GM21526 (cell line): ENCODE data around the gene C1R.
"Not testable (repeated sequence)": the region's sequence is repeated elsewhere in the genome, so short reads cannot be mapped to it uniquely, and the experiment has no call there.

Experiments used
- ATAC-seq: cut with Tn5 transposase; IDR thresholded peaks from one replicate; pipeline ENCODE4 v1.9.1; 2021; ENCODE audit warnings: moderate library complexity; ENCODE audit not compliant: unreplicated experiment, low FRiP score

C1R gene

DNA sequence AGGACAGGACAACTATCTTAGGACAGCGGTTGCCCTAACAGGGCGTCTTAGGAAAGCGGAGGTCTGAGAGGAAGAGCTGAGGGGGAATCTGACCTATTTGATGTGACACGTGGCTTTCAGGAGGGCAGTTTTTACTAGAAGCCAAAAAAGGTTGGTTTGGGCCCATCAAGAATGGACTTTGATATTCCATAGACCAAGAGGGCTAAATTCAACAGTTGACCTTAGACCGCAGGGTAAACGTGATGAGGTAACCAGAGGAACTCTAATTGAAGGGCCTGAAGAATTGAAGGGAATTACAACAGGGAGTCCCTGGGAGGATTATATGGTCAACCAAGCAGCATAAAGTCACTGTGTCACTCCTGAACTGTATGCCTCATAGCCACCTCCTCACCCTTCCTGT lies 20.2 kb downstream of the C1R start:
- no peak for ATAC-seq

DNA sequence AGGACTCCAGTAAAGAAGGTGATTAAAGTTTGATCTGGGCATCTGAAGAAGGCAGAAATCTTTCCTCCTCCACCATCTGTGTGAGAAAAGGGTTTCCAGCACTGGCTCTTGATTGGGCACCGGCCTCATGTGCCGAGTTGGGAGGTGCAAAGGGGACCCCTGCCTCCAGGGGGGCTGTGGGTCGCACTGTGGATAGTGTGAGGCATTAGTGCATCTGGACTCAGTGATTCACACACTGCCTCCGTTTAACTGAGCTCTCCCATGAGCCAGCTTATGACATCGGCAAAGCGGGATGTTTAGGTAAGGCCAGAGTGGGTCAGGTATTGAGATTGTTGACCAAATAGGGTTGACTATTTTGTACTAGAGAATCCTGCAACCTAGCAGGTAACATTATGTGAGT lies 22.9 kb downstream of the C1R start:
- ATAC-seq = no peak

DNA sequence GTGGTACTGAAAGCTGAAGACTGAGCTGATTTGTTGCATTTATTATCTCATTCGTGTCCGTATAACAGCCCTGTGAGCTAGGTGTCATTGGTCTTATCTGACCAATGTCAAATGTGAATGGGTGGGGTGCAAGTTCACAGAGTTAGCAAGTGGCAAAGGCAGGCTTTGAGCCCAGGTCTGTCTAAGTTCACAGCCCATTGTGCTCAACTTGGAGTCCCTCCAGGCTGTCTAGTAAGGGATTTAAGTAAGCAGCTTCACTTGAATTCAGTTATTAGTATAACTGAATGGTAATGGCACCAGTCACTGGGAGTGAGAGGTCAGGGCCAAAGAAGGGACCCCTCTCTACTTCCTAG lies 23.3 kb downstream of the C1R start:
- no peak for ATAC-seq

DNA sequence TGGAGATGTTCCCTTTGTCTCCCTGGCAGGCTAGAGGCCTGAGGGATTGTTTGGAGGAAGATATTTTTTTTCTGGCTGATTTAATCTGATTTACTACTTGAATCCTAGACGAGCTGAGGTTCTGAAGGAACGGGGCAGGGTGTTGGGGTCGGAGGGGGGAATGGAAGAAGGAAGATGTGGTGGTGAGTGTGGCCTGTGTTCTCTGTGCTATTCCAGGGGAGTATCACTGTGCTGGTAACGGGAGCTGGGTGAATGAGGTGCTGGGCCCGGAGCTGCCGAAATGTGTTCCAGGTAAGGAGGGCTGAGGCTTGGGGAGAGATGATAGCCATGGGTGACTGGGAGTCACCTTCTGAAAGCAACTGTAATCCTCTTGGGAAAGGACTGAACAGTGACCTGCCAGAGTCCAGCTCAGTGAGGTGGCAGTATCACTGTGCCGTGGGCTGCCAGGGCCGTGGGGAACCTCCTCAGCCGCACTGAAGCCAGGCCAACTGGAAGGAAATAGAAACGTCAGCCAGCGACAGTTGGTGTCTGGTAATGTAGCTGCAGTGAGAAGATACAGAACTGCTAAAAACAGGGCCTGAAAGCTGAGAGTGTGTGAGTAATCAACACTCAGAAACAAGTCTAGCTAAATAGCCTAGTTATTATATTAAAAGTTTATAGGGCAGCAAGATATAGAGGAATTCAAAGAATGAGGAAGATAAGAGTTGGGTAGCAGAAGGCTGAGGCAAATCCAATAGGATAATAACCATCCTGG lies 23.8 kb downstream of the C1R start:
- ATAC-seq = no peak

DNA sequence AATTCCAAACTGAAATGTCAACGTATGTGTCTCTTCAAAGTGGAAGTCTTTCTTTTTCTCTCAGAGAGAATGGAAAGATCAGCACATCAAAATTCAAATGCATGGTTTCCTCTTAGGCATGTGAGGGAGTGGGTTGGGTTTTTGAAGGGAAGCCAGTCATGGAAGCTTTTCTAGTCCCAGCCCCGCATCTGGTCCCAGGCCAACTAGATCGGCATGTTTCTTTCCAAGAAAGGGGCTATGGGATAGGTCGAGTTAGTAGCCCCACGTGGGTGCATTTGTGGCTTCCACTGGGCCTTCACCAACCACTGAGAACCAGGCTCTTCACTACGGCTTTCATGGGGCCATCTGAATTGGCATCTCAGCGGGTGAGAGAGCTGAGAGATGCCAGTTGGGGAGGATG lies 25.1 kb downstream of the C1R start:
- no peak for ATAC-seq

DNA sequence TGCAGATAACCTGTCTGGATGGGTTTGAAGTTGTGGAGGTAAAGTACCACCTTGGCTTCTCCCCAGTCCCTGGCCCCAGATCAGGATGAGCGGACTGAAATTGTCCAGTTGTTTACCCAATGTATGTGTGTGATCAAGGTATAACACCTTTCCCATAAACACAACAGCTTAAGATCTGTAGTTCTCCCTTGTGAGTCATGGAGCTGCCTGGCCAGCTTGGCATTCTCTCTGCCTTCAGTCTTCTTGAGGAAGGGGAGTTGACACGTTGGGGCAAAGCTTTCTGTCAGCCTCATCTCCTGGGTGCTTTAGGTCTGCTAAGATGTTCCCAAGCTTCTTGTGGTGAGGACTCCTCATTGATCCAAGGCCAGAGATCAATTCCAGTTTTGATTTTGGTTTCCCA lies 25.6 kb downstream of the C1R start:
- no peak for ATAC-seq

DNA sequence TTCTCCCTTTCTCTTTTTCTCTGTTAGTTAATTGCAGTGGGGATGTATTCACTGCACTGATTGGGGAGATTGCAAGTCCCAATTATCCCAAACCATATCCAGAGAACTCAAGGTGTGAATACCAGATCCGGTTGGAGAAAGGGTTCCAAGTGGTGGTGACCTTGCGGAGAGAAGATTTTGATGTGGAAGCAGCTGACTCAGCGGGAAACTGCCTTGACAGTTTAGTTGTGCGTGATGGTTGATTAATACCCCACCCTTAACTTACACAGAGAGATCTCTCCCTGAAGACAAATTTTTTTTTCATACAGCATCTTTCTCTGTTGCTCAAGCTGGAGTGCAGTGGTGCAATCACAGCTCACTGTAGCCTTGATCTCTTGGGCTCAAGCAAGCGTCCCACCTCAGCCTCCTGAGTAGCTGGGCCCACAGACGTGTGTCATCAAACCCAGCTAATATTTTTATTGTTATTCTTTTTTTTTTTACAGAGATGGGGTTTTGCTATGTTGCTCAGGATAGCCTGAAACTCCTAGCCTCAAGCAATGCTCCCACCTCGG lies 27.1 kb downstream of the C1R start:
- ATAC-seq = no peak

DNA sequence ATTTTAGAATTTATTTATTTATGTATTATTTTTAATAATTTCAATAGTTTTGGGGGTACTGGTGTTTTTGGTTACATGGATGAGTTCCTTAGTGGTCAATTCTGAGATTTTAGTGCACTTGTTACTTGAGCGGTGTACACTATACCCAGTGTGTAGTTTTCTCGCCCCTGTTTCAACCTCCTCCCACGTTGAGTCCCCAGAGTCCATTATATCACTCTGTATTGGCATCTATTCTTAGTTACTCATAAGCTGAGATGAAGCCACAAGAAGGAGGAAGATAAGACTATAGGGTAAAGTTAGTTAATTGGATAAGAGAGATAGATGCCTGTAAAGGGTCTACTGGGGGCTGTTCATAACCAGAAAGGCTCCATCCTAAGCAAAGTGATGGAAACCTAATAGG lies 27.7 kb downstream of the C1R start:
- no peak for ATAC-seq

DNA sequence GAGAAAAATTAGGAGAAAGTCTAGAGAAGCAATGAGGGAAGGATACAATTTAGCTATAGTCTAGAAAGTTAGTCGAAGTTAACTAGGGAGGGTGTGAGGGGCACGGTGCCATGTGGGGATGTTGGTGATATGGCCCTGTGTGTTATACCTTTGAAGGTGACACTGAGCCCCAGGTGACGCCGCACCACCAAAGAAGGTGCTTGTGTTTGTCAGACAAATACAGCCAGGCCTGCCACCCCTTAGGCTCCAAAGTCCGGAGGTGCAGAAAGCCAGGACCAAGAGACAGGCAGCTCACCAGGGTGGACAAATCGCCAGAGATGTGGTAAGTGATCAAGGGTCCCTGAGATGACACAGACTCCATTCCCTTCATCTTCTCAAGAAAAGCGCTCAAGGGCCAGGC lies 30.6 kb downstream of the C1R start:
- no peak for ATAC-seq

DNA sequence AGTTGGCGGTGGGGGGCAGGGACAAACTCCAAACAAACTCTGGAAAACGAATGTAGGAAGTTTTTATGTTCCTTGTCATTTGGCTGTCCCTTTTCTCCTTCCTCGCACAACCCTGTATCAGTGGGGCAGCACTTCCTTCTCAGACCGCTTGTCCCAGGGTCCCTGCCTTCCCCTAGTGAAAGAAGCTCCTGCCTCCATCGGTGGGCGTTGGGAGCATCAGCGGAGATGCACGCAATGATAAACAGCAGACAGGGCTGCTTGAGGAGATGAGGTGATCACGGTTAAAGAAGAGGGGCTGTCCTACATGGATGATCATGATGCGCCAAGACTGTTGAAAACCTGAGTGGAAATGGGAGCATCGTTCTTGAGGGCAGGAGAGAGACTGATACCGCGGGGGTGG lies 31.1 kb downstream of the C1R start:
- no peak for ATAC-seq

DNA sequence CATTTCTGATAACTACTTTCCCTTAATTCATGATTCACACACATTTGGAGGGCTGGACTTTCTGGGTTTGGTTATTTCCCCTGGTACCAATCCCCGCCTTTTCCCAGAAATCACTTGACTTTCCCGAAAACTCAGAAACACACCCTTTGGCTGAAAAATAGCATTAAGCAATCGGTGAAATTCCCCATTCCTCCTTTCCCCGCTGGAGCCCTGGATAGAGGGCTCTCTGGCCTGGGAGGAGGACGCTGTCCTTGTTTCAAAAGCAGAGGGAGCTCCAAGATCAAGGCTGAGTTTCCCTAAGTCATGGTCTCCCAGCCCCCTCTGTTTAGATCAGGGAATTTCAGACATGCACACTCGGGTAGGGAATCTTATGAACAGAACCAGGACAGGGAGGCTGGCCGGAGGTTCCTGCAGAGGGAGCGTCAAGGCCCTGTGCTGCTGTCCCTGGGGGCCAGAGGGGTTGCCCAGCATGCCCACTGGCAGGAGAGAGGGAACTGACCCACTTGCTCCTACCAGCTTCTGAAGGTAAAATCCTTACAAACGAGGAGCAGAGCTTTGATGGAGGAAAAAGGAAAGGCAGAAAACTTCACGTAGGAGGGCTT lies 31.8 kb downstream of the C1R start, which contains the start of gene C1S:
Gene C1S, plus strand, starts transcription at position 366 of the 602 bp plus-strand sequence. CDS start 1,195 bp downstream, outside the sequence.
- no peak for ATAC-seq

DNA sequence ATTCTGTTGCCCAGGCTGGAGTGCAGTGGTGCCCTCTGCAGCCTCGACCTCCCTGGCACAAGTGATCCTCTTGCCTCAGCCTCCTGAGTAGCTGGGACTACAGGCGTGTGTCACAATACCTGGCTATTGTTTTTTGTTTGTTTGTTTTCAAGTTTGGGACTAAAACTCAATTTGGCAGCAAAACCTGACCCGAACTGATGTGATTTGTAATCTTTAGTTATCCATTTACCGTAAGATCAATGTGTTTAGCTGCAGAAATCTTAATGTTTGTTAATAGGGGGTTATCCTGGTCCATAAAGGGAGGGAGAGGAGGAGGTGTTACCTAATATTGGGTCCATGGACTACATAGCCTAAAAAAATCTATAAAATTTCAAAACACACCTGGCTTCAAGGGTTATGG lies 32.5 kb downstream of the C1R start:
- ATAC-seq = no peak

DNA sequence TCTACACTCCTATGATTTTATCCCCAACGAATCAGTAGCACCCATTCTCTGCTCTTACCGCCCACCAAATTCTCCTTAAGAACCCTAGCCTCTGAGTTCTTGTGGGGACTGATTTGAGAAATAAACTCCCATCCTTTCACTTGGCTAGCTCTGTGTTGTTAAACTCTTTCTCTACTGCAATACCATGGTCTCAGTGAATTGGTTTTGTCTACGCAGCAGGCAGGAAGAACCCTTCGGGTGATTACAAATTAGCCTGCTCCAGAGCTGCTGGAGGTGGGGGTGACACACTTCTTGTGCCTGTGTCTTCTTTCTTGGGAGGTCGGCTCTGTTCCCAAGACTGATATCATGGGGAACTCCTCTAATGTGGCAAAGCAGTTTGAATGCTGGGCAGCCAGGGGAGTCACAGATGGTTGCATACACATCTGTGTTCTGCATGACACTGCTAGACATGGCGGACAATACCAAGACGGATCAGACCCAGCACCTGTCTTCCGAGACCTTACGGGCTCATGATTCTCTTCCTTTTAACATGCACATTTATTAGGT lies 33.3 kb downstream of the C1R start:
- ATAC-seq = no peak

DNA sequence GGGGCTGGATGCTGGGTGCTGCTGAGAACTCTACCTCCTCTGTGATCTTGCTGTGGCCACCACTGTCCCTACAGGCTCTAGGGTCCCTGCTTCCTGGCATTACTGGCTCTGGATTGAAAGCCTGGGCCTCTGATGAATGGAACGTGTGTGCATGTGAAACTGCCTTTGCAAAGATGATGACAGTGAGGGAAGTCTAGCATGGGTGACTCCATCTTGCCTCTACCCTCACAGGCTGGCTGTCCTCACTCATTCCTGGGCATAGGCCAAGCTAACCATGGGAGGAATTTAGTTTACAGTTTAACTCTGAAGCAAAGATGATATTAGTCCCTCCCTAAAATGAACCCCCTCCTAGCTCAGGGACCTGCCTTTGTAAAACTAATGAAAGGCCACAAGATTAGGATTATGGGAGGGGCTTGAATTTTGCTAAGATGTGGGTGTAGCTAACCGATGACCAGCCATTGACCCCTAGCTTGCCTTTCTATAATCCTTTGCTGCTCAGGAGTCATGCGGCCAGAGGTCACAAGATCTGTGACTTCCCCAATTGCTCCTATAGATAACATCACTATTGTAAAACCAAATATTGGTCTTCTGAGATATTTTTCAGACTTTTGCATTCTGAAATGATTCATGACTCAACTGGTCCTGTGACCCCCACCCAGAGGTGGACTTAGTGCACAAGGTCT lies 33.9 kb downstream of the C1R start:
- no peak for ATAC-seq

DNA sequence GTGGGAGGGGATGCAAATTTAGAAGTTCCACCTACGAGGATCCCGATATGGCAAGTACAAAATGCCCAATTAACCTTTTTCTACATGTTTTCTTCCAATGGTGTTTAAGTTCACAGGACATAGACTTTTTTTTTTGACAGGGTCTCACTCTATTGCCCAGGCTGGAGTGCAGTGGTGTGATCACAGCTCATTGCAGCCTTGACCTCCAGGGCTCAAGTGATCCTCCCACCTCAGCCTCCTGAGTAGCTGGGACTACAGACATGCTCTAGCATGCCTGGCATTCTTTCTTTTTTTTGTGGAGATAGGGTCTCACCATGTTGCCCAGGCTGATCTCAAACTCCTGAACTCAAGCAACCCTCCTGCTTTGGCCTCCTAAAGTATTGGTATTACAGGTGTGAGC lies 36.5 kb downstream of the C1R start:
- ATAC-seq = not testable (repeated sequence)

DNA sequence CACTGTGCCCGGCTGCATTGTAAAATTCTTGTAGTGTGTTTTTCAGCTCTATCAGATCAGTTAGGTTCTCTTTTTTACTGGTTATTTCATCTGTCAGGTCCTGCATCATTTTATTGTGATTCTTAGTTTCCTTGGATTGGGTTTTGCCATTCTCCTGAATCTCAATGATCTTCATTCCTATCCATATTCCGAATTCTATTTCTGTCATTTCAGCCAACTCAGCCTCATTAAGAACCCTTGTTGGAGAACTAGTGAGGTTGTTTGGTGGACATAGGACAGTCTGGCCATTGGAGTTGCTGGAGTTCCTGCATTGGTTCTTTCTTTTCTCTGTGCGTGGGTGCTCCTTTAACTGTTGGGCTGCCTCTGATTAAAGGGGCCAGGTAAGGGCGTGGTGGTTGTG lies 37.3 kb downstream of the C1R start:
- ATAC-seq = no peak

DNA sequence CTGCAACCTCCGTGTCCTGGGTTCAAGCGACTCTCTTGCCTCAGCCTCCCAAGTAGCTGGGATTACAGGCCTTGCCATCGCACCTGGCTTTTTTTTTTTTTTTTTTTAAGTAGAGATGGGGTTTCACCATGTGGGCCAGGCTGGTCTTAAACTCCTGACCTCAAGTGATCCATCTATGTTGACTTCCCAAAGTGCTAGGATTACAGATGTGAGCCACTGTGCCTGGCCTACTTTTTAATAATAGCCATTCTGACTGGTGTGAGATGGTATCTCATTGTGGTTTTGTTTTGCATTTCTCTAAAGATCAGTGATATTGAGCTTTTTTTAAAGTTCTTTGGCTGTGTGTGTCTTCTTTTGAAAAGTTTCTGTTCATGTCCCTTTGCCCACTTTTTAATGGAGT lies 42.3 kb downstream of the C1R start:
- not testable (repeated sequence) for ATAC-seq

DNA sequence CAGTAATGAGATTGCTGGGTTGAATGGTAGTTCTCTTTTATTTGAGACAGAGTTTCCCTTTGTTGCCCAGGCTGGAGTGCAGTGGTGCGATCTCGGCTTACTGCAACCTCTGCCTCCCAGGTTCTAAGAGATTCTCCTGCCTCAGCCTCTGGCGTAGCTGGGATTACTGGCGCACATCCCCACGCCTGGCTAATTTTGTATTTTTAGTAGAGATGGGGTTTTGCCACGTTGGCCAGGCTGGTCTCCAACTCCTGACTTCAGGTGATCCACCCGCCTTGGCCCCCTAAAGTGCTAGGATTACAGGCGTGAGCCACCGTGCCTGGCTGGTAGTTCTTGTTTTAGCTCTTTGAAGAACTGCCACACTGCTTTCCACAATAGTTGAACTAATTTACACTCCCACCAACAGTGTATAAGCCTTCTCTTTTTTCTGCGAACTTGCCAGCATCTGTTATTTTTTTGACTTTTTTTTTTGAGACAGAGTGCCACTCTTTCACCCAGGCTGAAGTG lies 42.7 kb downstream of the C1R start:
- not testable (repeated sequence) for ATAC-seq

DNA sequence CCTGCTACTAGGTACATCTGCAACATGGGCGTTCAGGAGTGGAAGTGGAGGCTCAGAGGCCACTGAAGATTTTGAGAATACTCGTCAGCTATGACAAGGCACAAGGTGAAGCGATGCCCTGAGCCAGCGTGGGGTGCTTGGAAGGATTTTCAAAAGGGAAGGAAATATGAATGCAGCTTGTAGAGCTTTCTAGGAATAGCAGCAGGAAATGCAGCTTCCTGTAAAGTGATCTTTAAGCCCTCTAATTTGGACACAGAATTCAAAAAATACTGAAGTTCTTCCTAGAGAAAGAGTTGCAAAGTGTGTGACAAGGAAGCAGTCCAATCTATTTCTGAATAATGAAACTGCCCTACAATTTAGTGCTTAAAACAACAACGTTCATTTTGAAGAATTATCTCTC lies 44.9 kb downstream of the C1R start:
- no peak for ATAC-seq

DNA sequence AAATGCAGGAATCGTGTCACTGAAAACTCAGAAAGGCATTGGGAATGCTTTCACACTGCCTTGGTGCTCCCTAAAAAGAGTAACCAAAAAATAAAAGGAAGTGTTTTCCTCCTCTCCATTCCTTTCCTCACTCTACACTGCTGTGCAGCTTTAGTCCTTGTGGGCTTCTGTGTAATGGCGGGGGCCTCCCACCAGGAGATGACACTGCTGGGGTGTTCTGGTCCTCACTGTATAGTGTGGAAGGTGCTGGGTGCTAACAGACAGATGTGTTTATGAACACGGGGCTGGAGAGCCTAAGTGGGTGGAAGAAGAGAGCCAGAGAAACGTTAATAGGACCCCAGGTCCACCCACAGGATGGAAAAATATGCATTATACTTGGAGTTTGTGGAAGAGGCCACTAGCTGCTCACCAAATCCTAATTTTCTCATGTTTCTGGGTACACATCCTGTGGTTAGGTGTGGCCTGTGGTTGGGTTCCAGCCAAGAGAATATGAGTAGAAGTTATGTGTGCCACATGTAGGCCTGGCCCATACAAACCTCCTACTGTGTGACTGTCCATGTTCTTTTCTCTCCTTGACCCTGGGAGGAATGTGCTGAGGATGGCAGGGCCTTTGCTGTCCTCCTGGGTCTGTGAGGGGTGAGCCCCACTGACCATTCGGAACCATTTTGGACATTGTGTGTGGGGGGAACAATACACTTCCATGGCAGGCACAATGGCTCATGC lies 45.7 kb downstream of the C1R start:
- no peak for ATAC-seq
